Calu3 (cell line): ENCODE results near the gene GFPT2. TPM values are rescaled to one million over a fixed set of nuclear protein-coding genes. Genes with fewer than 3 reads are reported as not detected.

Source experiments
- BruUV-seq: library from RNA; stranded (reverse); fragments of 400-500 nt; replicated peaks from 2 replicates; lab custom pipeline; 2021; lab: Mats Ljungman, UMichigan
- CTCF ChIA-PET: fragments of 300-600 bp; sonication (Branson Sonifier 250); formaldehyde crosslinking; loops from one replicate; lab custom pipeline; 2022; ENCODE audit warnings: antibody characterized with exemption; lab: Charles Lee
- DNase-seq: peaks from one replicate; pipeline ENCODE4 v3.0.0; 2022
- H3K27ac Mint-ChIP-seq: one replicate; pipeline ENCODE4 v1.8.0; 2022; ENCODE audit warnings: mixed read lengths; ENCODE audit not compliant: unreplicated experiment
- H3K27me3 Mint-ChIP-seq: one replicate; pipeline ENCODE4 v1.8.0; 2022; ENCODE audit warnings: mixed read lengths; ENCODE audit not compliant: unreplicated experiment
- H3K36me3 Mint-ChIP-seq: one replicate; pipeline ENCODE4 v1.8.0; 2022; ENCODE audit warnings: mild to moderate bottlenecking, moderate library complexity, mixed read lengths; ENCODE audit not compliant: insufficient read depth, unreplicated experiment
- H3K4me1 Mint-ChIP-seq: one replicate; pipeline ENCODE4 v1.8.0; 2022; ENCODE audit warnings: mild to moderate bottlenecking, low read depth, mixed read lengths; ENCODE audit not compliant: unreplicated experiment
- H3K4me3 Mint-ChIP-seq: one replicate; pipeline ENCODE4 v1.8.0; 2022; ENCODE audit warnings: mild to moderate bottlenecking, low read depth, moderate library complexity, mixed read lengths; ENCODE audit not compliant: unreplicated experiment
- H3K9me3 Mint-ChIP-seq: one replicate; pipeline ENCODE4 v1.8.0; 2022; ENCODE audit warnings: low read depth, mixed read lengths; ENCODE audit not compliant: unreplicated experiment
- CTCF ChIP-seq: fragments of 200-600 bp; IDR thresholded peaks from one replicate; pipeline ENCODE4 v1.8.0; 2022; ENCODE audit warnings: antibody characterized with exemption; ENCODE audit not compliant: unreplicated experiment
- intact Hi-C: fragments of 100-400 bp; cut with micrococcal nuclease; formaldehyde crosslinking; loops from one replicate; pipeline ENCODE4 v1.10.0; 2022; ENCODE audit not compliant: unreplicated experiment
- total RNA-seq: library from RNA; stranded (reverse); gene quantifications from 2 replicates; pipeline ENCODE4 v1.2.3, GENCODE V29; 2022

GFPT2 gene
- total RNA-seq, 1 experiment from 2014 or later: not detected

GRCh38 chr5:180380441-180380840 is 27.3 kb upstream of the GFPT2 start:
- DNase-seq: no peak
- Mint-ChIP-seq H3K27ac (no peak overlapping the region), H3K4me3 (no peak overlapping the region), H3K9me3 (no peaks in the 10 kb centered on the region), H3K27me3 (peaks cover 67% of the 10 kb centered on the region), H3K4me1 (no peaks in the 10 kb centered on the region), H3K36me3 (no peaks in the 10 kb centered on the region)
- no peak for TF ChIP-seq CTCF
- CTCF ChIA-PET: no interaction called here
- intact Hi-C loops: no loop called here
- no TSS peak for BruUV-seq

GRCh38 chr5:180379355-180380070 is 26.4 kb upstream of the GFPT2 start:
- BruUV-seq: no TSS peak
- no peaks in the 10 kb centered on the region for H3K4me1 Mint-ChIP-seq
- no peak overlapping the region for H3K27ac Mint-ChIP-seq
- no peaks in the 10 kb centered on the region for H3K9me3 Mint-ChIP-seq
- CTCF ChIA-PET: no interaction called here
- no peak for TF ChIP-seq CTCF
- intact Hi-C loops: no loop called here
- H3K27me3 Mint-ChIP-seq: peaks cover 76% of the 10 kb centered on the region
- no peaks in the 10 kb centered on the region for H3K36me3 Mint-ChIP-seq
- DNase-seq: no peak
- H3K4me3 Mint-ChIP-seq: no peak overlapping the region

- Mint-ChIP-seq H3K4me1 (no peaks in the 10 kb centered on the region), H3K4me3 (no peak overlapping the region), H3K9me3 (no peaks in the 10 kb centered on the region), H3K36me3 (no peaks in the 10 kb centered on the region), H3K27ac (no peak overlapping the region), H3K27me3 (peaks cover 85% of the 10 kb centered on the region)
- TF ChIP-seq CTCF: no peak
- CTCF ChIA-PET: no interaction called here
- no peak for DNase-seq
- no TSS peak for BruUV-seq
- intact Hi-C loops: no loop called here
Observed at GRCh38 chr5:180378438-180379344, 25.6 kb upstream of the GFPT2 start.

- no peaks in the 10 kb centered on the region for H3K9me3 Mint-ChIP-seq
- CTCF ChIA-PET: no interaction called here
- H3K4me3 Mint-ChIP-seq: no peak overlapping the region
- no peaks in the 10 kb centered on the region for H3K4me1 Mint-ChIP-seq
- H3K27ac Mint-ChIP-seq: no peak overlapping the region
- intact Hi-C loops: no loop called here
- no TSS peak for BruUV-seq
- H3K27me3 Mint-ChIP-seq: peaks cover 94% of the 10 kb centered on the region
- DNase-seq: no peak
- no peaks in the 10 kb centered on the region for H3K36me3 Mint-ChIP-seq
- no peak for TF ChIP-seq CTCF
Observed at GRCh38 chr5:180377556-180378197, 24.5 kb upstream of the GFPT2 start.
